GM21825 (cell line): Measurements from ENCODE around the gene RBPJ.
A peak's percentile ranks its signal among the peaks of the same experiment; 100 is the strongest.
"Not testable (repeated sequence)": the region's sequence is repeated elsewhere in the genome, so short reads cannot be mapped to it uniquely, and the experiment has no call there.

Experiments
- ATAC-seq: cut with Tn5 transposase; IDR thresholded peaks from one replicate; pipeline ENCODE4 v1.9.1; 2021; ENCODE audit warnings: mild to moderate bottlenecking, moderate library complexity; ENCODE audit not compliant: unreplicated experiment

Gene RBPJ

GRCh38 chr4:26300314-26301307, 20.2 kb upstream of the RBPJ start:
- no peak for ATAC-seq

GRCh38 chr4:26302031-26302899, 18.5 kb upstream of the RBPJ start:
- ATAC-seq, result no peak

GRCh38 chr4:26303008-26303407, 17.8 kb upstream of the RBPJ start:
- no peak for ATAC-seq

GRCh38 chr4:26307037-26307800, 13.6 kb upstream of the RBPJ start:
- ATAC-seq, result no peak

GRCh38 chr4:26308568-26308967, 12.2 kb upstream of the RBPJ start:
- no peak for ATAC-seq

- ATAC-seq, result no peak
These were observed 10.6 kb upstream of the RBPJ start for GRCh38 chr4:26310264-26310663.

- ATAC-seq, result no peak
These were observed 9.2 kb upstream of the RBPJ start for GRCh38 chr4:26311633-26312032.

- not testable (repeated sequence) for ATAC-seq
These were observed 5.4 kb upstream of the RBPJ start for GRCh38 chr4:26315316-26315932.

GRCh38 chr4:26317766-26318165, 3.0 kb upstream of the RBPJ start:
- ATAC-seq, result no peak

GRCh38 chr4:26319467-26319948, 1.3 kb upstream of the RBPJ start:
- ATAC-seq, result peak; percentile 78

- peak; percentile 20 for ATAC-seq
These were observed 771 bp upstream of the RBPJ start for GRCh38 chr4:26319949-26320537.

GRCh38 chr4:26321373-26322221, 783 bp downstream of the RBPJ start:
- ATAC-seq, result no peak

- no peak for ATAC-seq
These were observed 1.5 kb downstream of the RBPJ start for GRCh38 chr4:26322346-26322745.

- ATAC-seq, result no peak
These were observed 3.0 kb downstream of the RBPJ start for GRCh38 chr4:26323821-26324220.

GRCh38 chr4:26325191-26325590, 4.4 kb downstream of the RBPJ start:
- no peak for ATAC-seq

- no peak for ATAC-seq
These were observed 6.0 kb downstream of the RBPJ start for GRCh38 chr4:26326791-26327190.

- ATAC-seq, result peak; percentile 69
These were observed 9.5 kb downstream of the RBPJ start for GRCh38 chr4:26330186-26330787.

GRCh38 chr4:26330946-26331345, 10.1 kb downstream of the RBPJ start:
- ATAC-seq, result no peak
